NCI-H82 (cell line): ENCODE data around the gene RTCB.

Source experiments
- DNase-seq: peaks from one replicate; lab custom pipeline; 2025; lab: John Stamatoyannopoulos, UW

The RTCB gene

DNA sequence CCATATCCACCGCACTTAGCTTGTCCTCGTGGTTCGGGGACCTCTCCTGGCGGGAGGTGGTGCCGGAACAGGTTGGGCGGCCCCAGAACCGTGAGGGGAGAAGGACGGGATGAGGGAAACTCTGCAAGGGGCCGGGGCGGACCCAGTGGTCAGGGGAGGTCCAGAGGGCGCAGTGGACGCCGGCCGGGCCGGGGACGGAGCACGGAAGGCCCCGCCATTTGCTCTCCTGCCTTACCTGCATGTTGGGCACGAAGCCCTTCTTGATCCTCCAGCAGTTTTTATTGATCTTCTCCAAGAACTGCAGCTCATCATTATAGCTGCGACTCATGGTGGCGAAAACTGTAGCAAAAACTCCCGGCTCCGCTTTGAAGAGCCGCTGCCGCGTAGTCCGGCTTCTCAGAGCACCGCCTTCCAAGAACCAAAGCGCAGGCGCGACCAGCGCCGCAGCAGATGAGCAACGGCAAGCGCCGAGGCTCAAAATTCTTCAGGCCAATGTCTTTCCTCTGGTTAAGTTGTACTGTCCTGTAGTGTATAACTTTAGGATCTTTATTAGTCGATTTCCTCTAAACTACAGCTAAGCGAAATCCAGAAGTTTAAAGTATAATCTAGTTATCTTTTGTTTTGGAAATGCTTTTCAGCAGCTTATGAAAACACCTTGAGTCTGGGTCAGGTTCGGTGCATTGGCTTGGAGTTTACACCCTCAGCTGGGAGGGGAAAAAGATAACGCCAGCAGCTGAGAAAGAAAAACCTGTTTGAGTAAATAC lies at the start of gene RTCB:
Gene RTCB (minus strand): TSS at position 419 of the 764 bp plus-strand sequence. CDS start 91 bp downstream, at position 328.
- DNase-seq: peak; percentile 90

GRCh38 chr22:32457031-32457430 lies 45.0 kb upstream of the RTCB start:
- no peak for DNase-seq

DNA sequence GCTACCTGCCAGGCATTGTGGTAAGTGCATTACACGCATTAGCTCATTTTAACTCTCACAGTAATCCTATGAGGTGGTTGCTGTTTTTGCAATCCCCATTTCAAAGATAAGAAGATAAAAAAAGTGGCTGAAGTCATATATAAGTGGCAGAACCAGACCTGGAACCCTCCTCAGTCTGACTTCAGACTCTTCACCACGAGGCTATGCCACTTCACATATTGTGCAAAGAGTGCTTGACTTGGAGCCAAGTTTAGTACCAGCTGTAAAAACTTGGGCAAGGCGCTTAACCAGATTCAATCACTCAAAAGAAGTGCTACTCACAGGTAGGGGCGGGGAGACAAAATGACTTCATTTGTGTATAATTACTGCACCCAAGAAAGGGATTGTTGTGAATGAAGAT lies 36.9 kb upstream of the RTCB start:
- no peak for DNase-seq

GRCh38 chr22:32446321-32446720 lies 34.3 kb upstream of the RTCB start:
- no peak for DNase-seq

- peak; percentile 76 for DNase-seq
Observed at GRCh38 chr22:32444068-32444467, 32.0 kb upstream of the RTCB start.

- no peak for DNase-seq
Observed at GRCh38 chr22:32430352-32430751, 18.3 kb upstream of the RTCB start.

DNA sequence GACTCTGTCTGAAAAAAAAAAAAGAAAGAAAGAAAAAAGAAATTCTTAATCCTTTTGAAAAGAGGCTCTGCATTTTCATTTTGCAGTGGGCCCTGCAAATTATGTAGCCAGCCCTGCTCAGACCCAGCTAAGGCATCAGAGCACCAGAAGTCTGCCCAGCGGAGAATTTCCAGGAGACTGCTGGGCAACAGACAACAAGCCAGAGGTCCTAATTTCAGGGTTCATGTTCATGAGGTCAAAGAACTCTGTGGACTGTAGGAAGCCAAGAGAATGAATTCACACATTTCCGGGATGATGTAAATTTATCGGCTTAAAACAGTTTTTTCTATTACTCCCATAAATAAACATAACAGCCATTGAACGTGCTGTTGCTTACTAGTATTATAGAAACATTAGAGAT lies 14.8 kb upstream of the RTCB start:
- no peak for DNase-seq

DNA sequence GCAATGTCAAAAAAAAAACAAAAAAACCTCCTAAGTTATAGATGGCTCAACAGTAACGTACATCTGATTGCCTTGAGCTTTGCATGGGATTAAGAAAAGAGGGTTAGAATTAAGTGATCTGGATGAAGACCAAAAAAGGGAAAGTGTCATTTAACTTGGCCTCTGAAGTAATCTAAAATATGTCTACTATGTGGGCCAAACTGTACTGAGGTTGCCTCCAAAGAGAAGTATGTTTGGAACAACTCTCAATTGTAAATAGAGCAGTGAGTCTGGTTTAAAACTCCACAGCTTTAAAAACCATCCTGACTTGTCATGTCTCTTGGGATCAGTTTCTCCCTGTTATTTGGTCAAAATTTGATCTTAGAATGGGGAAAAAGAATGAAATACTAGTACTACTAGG lies 11.6 kb upstream of the RTCB start:
- no peak for DNase-seq

DNA sequence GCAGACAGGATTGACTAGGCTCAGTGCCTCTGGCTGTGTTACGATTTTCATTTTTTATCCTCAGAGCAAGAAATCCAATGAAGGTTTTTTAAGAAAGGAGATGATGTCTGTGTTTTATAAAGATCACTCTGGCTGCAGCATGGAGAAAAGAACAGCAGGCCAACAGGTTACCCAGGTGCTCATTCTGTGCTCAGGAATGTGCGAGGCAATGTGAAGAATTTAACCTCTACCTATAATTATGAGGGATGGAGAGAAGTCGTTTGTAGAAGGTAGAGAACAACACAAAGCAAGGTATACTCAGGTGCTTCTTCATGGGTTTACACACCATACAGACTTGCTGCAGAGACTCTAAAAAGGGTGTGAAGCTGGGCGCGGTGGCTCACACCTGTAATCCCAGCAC lies 10.0 kb upstream of the RTCB start:
- no peak for DNase-seq

DNA sequence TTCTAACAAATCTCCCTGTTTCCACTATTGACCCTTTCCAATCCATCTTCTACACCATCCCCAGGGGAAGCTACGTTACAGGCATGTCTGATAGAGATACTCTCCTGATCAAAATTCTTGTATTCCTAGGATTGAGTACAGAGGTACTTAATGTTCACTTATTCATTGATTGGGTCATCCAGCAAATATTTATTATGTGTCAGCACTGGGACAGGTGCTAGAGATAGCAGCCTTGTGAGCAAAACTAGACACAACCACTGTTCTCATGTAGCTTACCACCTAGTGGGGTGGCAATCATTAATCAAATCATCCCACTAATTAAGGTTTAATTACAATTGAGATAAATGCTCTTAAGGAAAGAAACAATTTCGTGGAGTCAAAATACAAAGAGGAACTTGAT lies 9.4 kb upstream of the RTCB start:
- DNase-seq: no peak

DNA sequence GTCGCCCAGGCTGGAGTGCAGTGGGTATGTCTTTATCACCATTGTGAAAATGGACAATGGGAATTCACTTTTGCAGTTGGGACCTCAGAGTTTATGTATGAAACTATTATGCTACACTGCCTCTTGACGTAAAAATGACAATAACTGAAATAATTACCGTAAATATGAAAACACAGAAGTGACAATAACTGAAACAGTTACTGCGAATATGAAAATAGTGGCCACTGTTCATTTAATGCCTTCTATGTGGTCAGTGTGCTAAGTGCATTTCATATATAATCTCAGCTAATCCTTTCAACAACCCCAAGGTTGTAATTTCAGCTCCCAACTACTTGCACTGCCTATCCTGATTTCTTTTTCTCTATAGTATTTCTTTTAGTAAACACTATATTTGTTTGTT lies 5.9 kb upstream of the RTCB start:
- DNase-seq: no peak

DNA sequence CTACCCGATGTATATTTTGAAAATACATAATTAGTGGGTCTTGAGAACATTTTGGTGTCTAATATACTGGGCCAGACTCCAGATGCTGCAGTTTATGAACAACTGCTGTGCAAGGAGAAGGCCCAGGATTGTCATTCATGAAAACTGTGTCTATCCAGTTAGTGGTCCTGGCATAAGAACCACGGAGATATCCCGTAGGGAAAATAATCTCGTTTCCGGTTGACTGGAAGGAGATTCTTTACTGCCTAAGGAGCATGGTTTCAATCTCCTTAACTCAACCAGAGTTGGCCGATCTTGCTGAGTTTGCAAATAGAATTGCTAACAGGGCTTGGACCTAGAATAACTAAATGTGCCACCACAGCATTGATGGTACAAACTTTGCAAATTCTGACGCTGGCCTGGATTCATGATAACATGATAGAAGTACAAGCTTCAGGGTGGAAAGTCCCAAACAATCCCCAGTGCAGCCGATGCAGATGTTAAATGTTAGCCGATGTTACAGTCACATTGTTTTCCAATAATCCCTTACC lies 4.6 kb upstream of the RTCB start:
- DNase-seq: peak; percentile 3

DNA sequence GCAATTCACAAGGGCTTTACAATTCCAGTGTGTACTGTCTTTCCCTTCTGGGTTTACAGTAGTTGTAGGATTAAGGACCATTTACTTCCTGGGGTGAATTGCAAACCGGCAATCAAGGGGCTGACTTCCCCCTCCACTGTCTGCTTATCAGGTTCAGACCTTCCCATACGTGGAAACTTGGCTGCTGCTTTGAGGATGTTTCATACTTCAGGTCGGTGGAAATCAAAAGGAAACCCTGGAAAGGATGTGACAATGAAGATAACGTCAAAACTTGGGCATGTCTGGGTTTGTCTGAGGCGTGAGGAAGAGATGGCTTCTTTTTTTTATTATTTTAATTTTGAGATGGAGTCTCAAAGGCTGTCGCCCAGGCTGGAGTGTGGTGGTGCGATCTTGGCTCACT lies 2.1 kb upstream of the RTCB start:
- no peak for DNase-seq

DNA sequence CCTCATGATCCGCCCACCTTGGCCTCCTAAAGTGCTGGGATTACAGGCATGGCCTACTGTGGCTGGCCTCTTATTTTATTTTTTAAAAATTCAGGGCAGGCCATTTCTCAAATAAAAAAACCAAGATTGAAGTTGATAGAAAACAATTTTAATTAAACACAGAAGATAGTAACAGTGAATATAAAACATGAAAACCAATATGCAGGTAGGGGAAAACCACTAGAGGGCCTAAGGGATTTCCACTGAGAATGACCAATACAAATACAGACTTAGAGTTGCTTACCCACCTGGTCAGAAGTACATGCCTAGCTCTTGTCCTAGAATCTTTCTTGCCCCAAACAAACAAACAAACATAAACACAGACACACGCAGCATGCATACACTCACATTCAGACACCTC lies 1.7 kb upstream of the RTCB start:
- DNase-seq: peak; percentile 8

GRCh38 chr22:32411402-32411801 lies 645 bp downstream of the RTCB start:
- DNase-seq: no peak

GRCh38 chr22:32410459-32410858 lies 1.6 kb downstream of the RTCB start:
- no peak for DNase-seq

- no peak for DNase-seq
Observed at GRCh38 chr22:32409977-32410376, 2.1 kb downstream of the RTCB start.

GRCh38 chr22:32407936-32408335 lies 4.1 kb downstream of the RTCB start:
- no peak for DNase-seq

- DNase-seq: no peak
Observed at GRCh38 chr22:32407312-32407711, 4.7 kb downstream of the RTCB start.

GRCh38 chr22:32404021-32404420 lies 8.0 kb downstream of the RTCB start:
- DNase-seq: no peak

GRCh38 chr22:32401486-32401885 lies 10.6 kb downstream of the RTCB start:
- DNase-seq: no peak

GRCh38 chr22:32396746-32397145 lies 15.3 kb downstream of the RTCB start:
- no peak for DNase-seq

- DNase-seq: no peak
Observed at GRCh38 chr22:32396255-32396654, 15.8 kb downstream of the RTCB start.

- no peak for DNase-seq
Observed at GRCh38 chr22:32395107-32395506, 16.9 kb downstream of the RTCB start.
